ENCODE results near the gene FRAT2. TPM values are rescaled to one million over a fixed set of nuclear protein-coding genes. Genes with fewer than 3 reads are reported as not detected.

The FRAT2 gene
- total and polyA plus RNA-seq, 2 of the 4 experiments (the other 2 are of a cell fraction) = 2.0 to 2.5 TPM

DNA sequence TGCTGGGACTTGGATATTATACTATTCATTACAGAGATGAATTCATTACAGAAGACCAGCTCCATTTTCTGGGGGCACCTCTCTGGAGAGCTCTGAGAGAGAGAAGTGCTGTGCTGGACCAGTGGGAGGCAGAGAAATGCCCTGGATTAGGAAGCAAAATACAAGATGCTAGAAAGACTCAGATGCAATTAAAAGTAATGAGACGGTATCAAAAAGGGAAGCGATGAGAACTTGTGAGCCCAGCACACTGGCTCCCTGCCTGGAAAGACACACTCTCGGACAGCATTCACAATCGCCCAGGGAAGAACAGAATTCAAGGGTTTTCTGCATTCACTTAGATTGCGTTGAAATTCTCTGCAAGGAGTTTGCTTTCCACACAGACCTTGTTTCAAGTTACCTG, 3.5 kb upstream of the FRAT2 start:
- ChIA-PET CTCF (no interaction called here), POLR2A (ENCODE audit: unreplicated experiment) (no interaction called here)
- no peak overlapping the region for H2AK5ac ChIP-seq (ENCODE audit: low read depth, low read length)
- dilution Hi-C loops (cut with HindIII; ENCODE audit: low sequenced_read_pairs, unreplicated experiment) (no loop called here), in situ Hi-C loops (cut with MboI; ENCODE audit: low sequenced_read_pairs) (no loop called here), intact Hi-C loops (cut with micrococcal nuclease) (no loop called here)
- peaks cover 24% of the 10 kb centered on the region for H3K27me3 ChIP-seq (ENCODE audit: control insufficient read depth, insufficient read depth, low read length)
- H2AK9ac ChIP-seq (replicated peaks; ENCODE audit: low read depth, low read length, poor library complexity) = no peak overlapping the region
- H3K27ac ChIP-seq (ENCODE audit: insufficient read depth, low read length) = no peak overlapping the region
- H3K4ac ChIP-seq (ENCODE audit: low read depth, low read length) = no peak overlapping the region
- no peaks in the 10 kb centered on the region for H4K20me1 ChIP-seq (ENCODE audit: insufficient read depth, low read length)
- 14% methylated on average over 2 of the region's 5 CpGs; no CpG with 5 or more reads in 1 of the 2 experiments for WGBS, 2 experiments (ENCODE audit: extremely low coverage in 2 of 2, insufficient read length in 1 of 2)
- H4K8ac ChIP-seq (ENCODE audit: low read depth in 2 of 2, low read length in 2 of 2) = no peak overlapping the region
- H3K9ac ChIP-seq (ENCODE audit: low read depth, low read length) = no peak overlapping the region
- H2AFZ ChIP-seq (replicated peaks; ENCODE audit: low read length, poor library complexity) = no peak overlapping the region
- DNase-seq (no peak), ATAC-seq (ENCODE audit: low read depth) (no peak)
- no peaks in the 10 kb centered on the region for H3K9me3 ChIP-seq (ENCODE audit: control insufficient read depth, insufficient read depth, low read length)
- H2BK15ac ChIP-seq (ENCODE audit: low read depth, low read length) = no peak overlapping the region
- no peak overlapping the region for H3K14ac ChIP-seq (replicated peaks; ENCODE audit: low read depth, low read length)
- no peak overlapping the region for H3K56ac ChIP-seq (ENCODE audit: extremely low read depth, insufficient read depth, low read length)
- H3K36me3 ChIP-seq (ENCODE audit: control insufficient read depth, insufficient read depth, low read length) = no peaks in the 10 kb centered on the region
- H3K4me2 ChIP-seq (ENCODE audit: low read depth, low read length) = no peak overlapping the region
- no peak overlapping the region for H2BK5ac ChIP-seq (ENCODE audit: low read depth, low read length, poor library complexity, severe bottlenecking)
- H2BK20ac ChIP-seq (ENCODE audit: low read depth, low read length) = no peak overlapping the region
- no peak overlapping the region for H3K18ac ChIP-seq (ENCODE audit: low read depth, low read length)
- H2BK120ac ChIP-seq (ENCODE audit: low read depth, low read length) = no peak overlapping the region
- peaks cover 3% of the 10 kb centered on the region; the same call in 1 of the 2 replicates for H3K4me1 ChIP-seq (ENCODE audit: control insufficient read depth, insufficient read depth, low read length)
- no peak overlapping the region; the same call in 1 of the 2 replicates for H3K23ac ChIP-seq (ENCODE audit: low read depth, low read length)
- H4K5ac ChIP-seq (ENCODE audit: low read depth, low read length) = no peak overlapping the region
- H3K79me1 ChIP-seq (ENCODE audit: low read depth in 1 of 2, low read length in 2 of 2) = peaks cover 2 to 7% of the 10 kb centered on the region in 2 experiments; a peak in 2 of 4 replicates
- no peak overlapping the region for H3K4me3 ChIP-seq (ENCODE audit: insufficient read depth, low read depth, low read length)
- no peaks in the 10 kb centered on the region for H3K9me1 ChIP-seq (ENCODE audit: insufficient read depth, low read length)
- no peak overlapping the region for H4K91ac ChIP-seq (ENCODE audit: insufficient read depth, low read depth, low read length)
- no peak for TF ChIP-seq FOS (IDR thresholded peaks at IDR 0.05; ENCODE audit: low read depth, low read length)
- no TSS peak for BruUV-seq (replicated peaks)
